Right lobe of liver (tissue), 4 donors: Measurements from ENCODE around the gene TEPSIN.

ENCODE experiments used
- CTCF ChIP-seq, 4 donors: fragments of 200-600 bp in 3 of 4; fragments of 450-650 bp in 1 of 4; IDR thresholded peaks; one replicate each; pipeline versions ENCODE4 v1.5.1 to v1.8.0; 2016 to 2022; ENCODE audit warnings: antibody characterized with exemption in 4 of 4, mild to moderate bottlenecking in 2 of 4
- POLR2A ChIP-seq: fragments of 450-650 bp; IDR thresholded peaks from one replicate; pipeline ENCODE4 v1.6.1; 2017; ENCODE audit warnings: antibody characterized with exemption, mild to moderate bottlenecking
- donor health status: DM: no; HTN: no; CAD: no.
- donor health status: DM: no; HTN: no; CAD: no.
- donor health status: DM: no; HTN: yes; CAD: no.

GRCh38 chr17:81287152-81287551, 48.3 kb upstream of the TEPSIN start:
- TF ChIP-seq CTCF (IDR thresholded peaks at IDR 0.05) (no peak), POLR2A (no peak)
